Measurements from ENCODE around the gene SMIM14. TPM values are rescaled to one million over a fixed set of nuclear protein-coding genes. Genes with fewer than 3 reads are reported as not detected.
A peak's percentile ranks its signal among the peaks of the same experiment; 100 is the strongest.

SMIM14 gene
- total RNA-seq, 1 donor from 2014 or later, result 53.8 TPM

DNA sequence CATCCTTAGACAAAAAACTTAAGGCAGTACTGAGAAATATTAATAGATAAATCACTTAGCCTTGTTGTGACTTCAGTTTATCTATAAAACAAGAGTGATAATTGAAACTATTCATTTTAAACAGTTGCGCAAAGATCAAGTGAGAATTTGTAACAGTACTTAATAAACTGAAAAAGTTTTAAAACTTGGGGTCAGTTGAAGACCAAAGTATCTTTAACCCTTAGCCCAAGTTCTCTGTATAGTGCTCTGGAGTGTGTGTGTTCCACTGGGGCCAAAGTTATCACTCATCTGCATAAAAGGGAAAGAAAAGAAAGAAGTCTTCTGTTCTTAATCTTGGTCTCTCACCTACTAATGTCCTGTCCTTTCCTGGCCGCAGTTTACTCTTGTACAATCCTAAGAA, 11.3 kb downstream of the SMIM14 start:
- intact Hi-C loops (cut with DNase I), result no loop called here

DNA sequence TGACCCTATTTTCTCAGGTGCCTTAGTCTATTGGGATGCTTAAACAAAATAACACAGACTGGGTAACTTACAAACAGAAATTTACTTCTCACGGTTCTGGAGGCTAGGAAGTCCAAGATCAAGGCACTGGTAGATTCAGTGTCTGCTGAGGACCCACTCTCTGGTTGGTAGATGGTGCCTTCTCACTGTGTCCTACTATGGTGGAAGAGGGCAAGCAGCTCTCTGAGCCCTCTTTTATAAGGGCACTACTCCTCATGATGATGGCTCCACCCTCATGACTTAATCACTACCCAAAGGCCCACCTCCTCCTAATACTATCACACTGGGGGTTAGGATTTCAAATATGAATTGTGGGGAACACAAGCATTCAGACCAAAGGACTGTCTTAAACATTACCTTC, 11.8 kb downstream of the SMIM14 start:
- H3K27me3 ChIP-seq, result no peaks in the 10 kb centered on the region
- intact Hi-C loops (cut with DNase I), result no loop called here
- TF ChIP-seq, protein P1, sequence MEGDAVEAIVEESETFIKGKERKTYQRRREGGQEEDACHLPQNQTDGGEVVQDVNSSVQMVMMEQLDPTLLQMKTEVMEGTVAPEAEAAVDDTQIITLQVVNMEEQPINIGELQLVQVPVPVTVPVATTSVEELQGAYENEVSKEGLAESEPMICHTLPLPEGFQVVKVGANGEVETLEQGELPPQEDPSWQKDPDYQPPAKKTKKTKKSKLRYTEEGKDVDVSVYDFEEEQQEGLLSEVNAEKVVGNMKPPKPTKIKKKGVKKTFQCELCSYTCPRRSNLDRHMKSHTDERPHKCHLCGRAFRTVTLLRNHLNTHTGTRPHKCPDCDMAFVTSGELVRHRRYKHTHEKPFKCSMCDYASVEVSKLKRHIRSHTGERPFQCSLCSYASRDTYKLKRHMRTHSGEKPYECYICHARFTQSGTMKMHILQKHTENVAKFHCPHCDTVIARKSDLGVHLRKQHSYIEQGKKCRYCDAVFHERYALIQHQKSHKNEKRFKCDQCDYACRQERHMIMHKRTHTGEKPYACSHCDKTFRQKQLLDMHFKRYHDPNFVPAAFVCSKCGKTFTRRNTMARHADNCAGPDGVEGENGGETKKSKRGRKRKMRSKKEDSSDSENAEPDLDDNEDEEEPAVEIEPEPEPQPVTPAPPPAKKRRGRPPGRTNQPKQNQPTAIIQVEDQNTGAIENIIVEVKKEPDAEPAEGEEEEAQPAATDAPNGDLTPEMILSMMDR (IDR thresholded peaks at IDR 0.05), result no peak
- no peak overlapping the region for H3K4me3 ChIP-seq
- peaks cover 5% of the 10 kb centered on the region for H3K36me3 ChIP-seq
- no peak overlapping the region for H3K27ac ChIP-seq
- DNase-seq, result no peak
- no peak for ATAC-seq
- no peaks in the 10 kb centered on the region for H3K9me3 ChIP-seq
- no peaks in the 10 kb centered on the region for H3K4me1 ChIP-seq

More for the DNA sequence above, 11.3 kb downstream of the SMIM14 start:
- H3K27me3 ChIP-seq, result no peaks in the 10 kb centered on the region
- H3K9me3 ChIP-seq, result no peaks in the 10 kb centered on the region
- DNase-seq (no peak), ATAC-seq (no peak)
- no peaks in the 10 kb centered on the region for H3K4me1 ChIP-seq
- peaks cover 5% of the 10 kb centered on the region for H3K36me3 ChIP-seq
- TF ChIP-seq, protein P1 (IDR thresholded peaks at IDR 0.05), result no peak
- H3K27ac ChIP-seq, result no peak overlapping the region
- H3K4me3 ChIP-seq, result no peak overlapping the region

DNA sequence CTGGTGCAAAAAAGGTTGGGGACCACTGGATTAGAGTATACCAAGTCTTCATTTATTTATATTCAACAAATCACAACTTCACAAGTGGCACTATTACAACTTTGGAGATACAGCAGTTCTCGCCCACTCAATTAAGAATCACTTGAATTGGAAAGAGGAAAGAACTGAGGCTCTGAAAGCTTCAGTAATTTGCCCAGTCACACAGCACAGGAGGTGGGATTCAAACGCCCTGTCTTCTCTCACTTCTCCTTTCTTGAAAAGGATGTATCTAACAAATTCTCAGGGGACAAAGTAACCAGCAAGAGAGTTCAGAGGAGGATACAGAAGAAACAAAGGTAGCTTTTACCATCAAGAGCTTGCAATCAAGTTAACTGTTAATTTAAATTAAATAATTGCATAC, 12.4 kb downstream of the SMIM14 start:
- Histone ChIP-seq H3K27ac (no peak overlapping the region), H3K27me3 (no peaks in the 10 kb centered on the region), H3K9me3 (no peaks in the 10 kb centered on the region), H3K36me3 (peaks cover 5% of the 10 kb centered on the region), H3K4me3 (no peak overlapping the region), H3K4me1 (no peaks in the 10 kb centered on the region)
- TF ChIP-seq, protein P1 (IDR thresholded peaks at IDR 0.05), result no peak
- intact Hi-C loops (cut with DNase I), result no loop called here
- no peak for DNase-seq
- peak; percentile 69 for ATAC-seq

DNA sequence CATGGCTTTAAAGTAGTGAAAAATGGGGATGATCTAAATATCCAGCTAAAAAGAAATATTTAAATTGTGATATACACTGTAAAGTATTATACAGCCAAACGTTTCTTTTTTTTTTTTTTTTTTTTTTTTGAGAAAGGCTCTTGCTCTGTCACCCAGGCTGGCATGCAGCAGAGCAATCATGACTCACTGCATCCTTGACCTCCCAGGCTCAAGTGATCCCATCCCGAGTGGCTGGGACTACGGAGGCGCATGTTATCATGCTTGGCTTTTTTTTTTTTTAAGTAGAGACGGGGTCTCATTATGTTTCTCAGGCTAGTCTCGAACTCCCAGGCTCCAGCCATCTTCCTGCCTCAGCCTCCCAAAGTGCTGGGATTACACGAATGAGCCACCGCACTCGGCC, 17.1 kb downstream of the SMIM14 start:
- Histone ChIP-seq H3K27me3 (no peaks in the 10 kb centered on the region), H3K36me3 (peaks cover 5% of the 10 kb centered on the region), H3K27ac (no peak overlapping the region), H3K9me3 (no peaks in the 10 kb centered on the region), H3K4me3 (no peak overlapping the region), H3K4me1 (peaks cover 6% of the 10 kb centered on the region)
- peak; percentile 88 for ATAC-seq
- DNase-seq, result no peak
- TF ChIP-seq, protein P1 (IDR thresholded peaks at IDR 0.05), result no peak
- intact Hi-C loops (cut with DNase I), result no loop called here

DNA sequence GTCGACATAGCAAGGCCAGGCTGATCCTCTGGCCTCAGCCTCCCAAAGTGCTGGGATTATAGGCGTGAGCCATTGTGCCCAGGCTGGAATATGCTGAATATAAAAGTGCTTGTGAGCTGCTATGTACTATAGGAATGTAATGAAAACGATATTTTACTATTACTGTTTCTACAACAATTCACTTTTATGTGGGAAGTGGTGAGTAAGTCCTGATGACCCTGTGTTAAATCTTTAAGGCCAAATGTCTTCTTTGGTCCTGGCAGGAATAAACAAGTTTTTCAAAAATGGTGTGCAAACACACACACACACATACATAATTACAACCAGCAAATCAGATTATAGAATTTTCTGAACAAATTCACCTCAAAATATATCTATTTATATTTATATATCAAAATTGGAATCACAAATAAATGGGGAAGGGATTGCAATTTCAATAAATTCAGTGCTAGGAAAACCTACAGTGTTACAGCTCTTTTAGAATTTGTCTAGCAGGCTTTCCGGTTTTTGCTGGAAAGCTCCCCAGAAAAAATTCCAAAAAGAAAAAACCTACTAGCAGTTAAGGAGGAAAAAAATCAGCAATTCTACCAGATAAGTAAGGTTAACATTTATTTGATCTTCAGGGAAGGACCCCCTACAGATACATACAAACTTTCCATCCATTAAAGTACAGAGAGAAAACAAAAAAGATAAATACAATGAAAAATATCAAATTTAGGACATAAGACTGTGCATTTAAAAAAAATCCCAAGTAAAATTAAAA, 17.9 kb downstream of the SMIM14 start:
- no peak overlapping the region for H3K27ac ChIP-seq
- H3K9me3 ChIP-seq, result no peaks in the 10 kb centered on the region
- no peak overlapping the region for H3K4me3 ChIP-seq
- TF ChIP-seq, protein P1 (IDR thresholded peaks at IDR 0.05), result no peak
- H3K36me3 ChIP-seq, result peaks cover 4% of the 10 kb centered on the region
- DNase-seq (no peak), ATAC-seq (no peak)
- H3K4me1 ChIP-seq, result peaks cover 6% of the 10 kb centered on the region
- H3K27me3 ChIP-seq, result no peaks in the 10 kb centered on the region
- intact Hi-C loops (cut with DNase I), result no loop called here

Data from upper lobe of right lung (tissue), 1 donor.